ENCODE measurements around the gene HNRNPH3.

Gene HNRNPH3

DNA sequence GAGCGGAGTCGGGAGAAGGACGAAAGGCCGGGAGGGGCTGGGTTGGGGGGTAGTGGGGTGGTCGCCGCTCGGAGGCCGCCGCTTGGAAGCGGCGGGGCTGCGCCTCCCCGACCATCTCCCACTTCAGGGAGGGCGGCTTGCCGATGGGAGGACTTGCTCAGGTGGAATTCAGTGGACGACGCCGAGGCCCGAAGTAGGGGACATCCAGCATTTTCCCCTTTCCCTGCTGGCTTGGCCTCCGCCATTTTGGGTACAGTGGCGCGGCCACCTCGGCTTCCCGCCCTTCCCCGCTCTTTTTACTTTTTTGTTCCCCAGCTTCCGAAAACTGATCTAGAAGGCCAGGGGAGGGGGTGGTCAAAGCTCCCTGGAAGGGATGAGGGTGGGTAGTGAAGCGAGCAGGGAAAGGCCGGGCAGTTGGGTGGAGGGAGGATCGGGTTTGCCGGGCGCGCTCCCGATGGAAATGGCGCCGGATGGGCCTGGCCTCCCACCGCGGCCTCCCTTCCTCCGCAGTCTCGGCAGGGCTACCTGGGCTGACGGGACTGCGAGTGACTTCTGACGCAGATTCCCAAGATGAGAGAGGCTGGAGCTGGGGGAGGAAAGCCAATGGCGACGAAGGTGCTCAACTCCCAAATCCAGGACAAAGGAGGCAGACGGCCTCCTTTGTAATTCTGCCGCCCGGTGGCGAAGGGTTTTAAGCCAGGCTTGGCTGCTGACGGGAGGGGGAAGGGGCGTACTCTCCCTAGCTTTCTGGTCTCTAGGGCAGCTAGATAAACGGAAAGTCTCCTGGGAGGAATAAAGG is 594 bp downstream of the HNRNPH3 start, which contains the start of gene PBLD:
Gene PBLD, minus strand, starts transcription at position 670 of the 799 bp plus-strand sequence. CDS start 26,084 bp downstream, outside the sequence.
- DNase-seq, result peak; percentile 60

DNA sequence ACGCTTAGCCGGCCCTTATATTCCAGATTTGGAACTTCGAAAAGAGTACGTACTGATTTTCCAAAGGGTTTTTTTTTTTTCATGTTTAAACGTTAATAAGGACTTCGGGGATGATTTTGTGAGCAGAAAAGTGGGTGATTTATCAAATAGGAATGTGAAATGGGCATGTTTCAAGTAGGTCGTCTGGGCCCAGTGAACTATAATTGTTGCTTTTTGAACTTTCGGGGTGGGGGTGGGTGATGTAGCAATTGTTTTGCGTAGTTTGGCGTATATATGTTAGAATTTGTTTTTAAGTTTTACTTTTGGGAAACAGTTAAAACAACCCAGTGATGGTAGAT is 1.2 kb downstream of the HNRNPH3 start:
- no peak for DNase-seq

DNA sequence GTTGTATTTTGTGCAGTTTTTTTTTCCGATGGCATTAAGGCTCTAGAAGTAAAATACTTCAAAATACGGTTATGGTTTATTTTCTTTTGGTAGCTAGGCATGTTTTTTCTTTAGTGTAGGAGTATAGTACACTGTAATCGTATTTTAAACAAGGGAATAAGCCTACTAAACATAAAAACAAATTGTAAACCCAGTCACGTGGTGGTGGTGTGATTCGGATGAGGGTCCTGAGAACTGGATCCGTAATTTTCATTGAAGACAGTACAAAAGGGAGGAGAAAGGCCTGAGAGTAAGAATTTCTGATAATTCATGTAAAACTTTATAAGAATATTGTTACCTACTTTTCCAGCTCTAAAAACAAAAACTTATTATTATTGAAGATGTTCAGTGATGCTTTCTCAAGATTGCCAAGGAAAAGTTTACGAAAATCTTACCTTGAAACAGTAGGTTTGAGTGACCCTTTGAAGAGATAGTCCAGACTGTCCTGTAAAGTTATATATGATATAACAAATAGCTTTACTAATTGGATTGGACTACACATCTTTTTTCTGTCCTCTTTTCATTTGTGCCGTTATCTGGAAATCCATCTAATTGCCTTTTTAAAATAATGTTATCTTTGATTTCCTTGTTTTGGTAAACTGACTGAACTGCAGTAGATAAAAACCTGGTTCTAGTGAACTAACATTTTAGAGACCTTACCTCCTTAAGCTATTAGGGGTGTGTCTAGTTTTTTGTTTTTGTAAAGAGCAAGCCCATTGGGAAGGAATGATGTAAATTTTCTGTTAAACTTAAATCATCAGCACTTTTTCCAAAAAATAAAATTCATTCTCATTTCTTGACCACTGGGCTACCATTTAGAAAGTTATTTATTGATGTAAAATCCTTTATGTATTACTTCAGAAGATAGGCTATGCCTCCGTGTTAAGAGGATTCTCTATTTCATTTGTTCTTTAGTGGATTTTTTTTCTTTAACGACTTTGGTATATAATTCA is 1.9 kb downstream of the HNRNPH3 start:
- no peak for DNase-seq

DNA sequence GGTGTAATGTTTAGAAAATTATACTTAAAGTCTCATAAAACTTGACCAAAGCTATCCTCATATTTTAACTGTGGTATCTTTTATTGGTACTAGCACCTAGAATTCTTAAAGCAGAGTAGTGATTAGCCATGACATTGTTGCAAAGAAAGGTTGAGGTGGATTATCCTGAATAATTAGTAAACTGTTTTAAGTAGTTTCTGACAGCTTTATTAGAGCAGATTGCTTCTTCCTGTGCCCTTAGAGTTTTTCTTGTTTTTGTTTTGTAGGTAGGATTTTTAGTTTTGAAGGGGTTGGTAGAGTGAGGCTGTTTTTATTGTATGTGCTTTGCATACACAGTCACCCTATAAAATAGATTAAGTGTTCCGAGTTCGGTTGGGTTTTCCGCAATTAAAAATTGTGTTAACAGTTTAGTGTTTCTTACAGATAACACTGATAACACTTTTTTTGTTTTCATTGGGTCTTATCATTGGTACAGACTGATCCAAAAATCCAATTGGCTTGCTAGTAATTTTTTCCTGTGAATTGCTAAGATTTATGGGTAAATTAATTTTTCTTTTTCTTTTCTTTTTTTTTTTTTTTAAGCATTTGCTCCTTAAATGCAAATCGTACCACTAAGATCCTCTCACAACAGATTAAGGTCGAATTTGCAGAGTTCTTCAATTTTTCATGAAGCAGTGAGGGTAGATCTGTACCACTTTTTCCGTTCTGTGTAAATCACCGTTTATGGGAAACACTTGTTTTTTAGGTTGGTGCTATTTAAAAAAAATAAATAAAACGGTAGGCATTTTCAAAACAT is 3.0 kb downstream of the HNRNPH3 start:
- DNase-seq, result no peak

DNA sequence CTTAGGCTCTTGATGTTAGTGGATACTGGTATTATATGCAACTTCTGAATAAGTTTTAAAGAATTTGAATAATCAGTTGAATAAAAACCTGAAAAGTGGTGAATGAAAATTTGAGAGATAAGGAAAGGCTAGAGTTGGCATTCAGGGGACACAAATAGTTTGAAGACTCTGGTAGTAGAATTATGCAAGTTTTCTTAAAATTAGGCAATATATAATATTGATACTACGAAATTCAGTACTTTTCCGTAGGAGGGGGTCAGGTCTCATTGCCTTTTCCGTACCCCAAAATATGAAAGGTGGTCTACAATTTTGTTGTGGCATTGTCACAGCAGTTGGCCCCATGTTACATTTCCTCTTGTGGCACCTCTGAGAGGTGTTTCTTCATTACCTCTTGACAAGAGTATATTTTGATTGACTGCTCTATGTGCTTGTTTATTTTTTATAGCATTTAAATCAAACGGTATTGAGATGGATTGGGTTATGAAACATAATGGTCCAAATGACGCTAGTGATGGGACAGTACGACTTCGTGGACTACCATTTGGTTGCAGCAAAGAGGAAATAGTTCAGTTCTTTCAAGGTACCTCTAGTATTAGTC is 5.0 kb downstream of the HNRNPH3 start:
- DNase-seq, result no peak

DNA sequence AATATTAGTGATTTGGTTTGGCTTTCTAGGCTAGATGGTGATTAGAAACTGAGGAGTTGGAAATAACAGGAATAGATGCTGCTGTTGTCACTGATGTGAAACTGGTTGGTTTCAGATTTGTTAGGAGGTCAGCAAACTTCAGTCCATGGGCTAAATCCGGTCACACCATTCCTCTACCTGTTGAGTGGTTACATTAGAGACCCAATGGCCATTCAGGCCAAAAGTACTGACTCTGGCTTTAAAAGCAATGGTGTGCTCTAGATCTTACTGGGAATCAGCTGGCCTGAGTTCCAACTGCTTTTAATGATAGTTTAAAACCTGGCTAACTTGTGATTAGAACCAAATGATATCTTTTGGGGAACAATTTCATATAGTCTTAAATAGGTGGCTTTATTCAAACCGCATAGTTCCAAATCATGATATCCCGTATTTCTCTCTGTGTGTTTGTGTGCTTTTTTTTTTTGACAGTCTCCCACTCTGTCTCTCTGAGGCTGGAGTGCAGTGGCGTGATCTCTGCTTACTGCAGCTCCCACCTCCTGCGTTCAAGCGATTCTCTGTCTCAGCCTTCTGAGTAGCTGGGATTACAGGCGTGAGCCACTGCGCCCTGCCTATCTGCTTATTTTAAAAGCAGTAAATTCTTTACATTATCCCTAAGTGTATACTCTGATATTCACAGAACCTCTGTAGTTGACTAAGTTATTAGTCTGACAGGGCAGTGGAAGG is 8.7 kb downstream of the HNRNPH3 start:
- no peak for DNase-seq

DNA sequence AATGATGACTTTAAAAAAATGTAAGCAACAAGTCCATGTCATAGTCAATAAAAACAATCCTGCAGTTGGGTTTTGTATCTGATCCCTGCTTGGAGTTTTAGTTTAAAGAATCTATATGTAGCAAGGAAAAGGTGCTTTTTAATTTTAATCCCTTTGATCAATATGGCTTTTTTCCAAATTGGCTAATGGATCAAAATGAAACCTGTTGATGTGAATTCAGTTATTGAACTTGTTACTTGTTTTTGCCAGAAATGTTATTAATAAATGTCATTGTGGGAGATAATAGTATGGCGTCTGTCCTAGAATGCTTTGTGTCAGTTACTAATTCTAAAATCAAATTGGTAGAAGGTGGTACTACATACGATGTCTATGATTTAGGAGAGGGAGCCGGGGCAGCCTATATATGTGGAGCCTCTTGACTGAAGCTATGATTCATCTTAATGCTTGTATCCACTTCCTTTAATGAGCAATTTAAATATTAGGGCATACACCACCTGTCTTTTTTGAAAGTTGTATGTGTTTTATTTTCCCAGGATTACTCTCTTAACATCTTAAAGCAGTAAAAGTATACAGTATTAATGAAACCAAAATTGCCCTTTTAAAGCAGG is 11.1 kb downstream of the HNRNPH3 start:
- no peak for DNase-seq

DNA sequence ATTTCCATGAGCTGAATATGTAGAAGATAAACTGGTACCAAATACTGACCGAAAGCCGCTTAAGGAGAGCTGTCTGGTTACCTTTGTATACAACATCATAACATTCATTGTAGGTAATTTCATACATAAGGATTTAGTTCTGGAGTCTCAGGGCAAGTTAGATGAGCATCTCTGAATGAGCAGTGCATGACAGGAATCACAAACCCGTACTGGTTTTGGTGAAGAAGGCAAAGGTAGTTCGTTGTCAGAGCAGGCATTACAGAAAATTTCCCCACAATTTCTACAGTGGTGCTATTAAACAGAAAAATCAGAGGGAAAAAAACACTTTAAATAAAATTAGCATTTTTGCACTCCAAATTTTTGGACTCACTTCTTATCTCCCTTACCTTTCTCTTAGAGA is 13.8 kb downstream of the HNRNPH3 start:
- DNase-seq, result no peak

DNA sequence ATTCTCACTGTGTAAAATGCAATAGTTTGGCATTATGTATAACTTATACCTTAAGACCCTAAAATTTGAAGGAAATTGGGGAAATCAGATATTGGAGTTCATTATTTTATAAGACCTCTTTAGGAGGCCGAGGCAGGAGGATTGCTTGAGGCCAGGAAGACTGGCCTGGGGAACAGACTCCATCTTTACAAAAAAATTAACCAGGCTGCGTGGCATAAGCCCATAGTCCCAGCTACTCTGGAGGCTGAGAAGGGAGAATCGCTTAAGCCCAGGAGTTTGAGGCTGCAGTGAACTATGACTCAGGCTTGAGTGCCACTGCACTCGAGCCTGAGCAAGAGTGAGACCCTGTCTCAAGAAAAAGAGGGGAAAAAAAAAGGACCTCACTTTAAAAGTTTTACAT is 14.9 kb downstream of the HNRNPH3 start:
- DNase-seq, result no peak

DNA sequence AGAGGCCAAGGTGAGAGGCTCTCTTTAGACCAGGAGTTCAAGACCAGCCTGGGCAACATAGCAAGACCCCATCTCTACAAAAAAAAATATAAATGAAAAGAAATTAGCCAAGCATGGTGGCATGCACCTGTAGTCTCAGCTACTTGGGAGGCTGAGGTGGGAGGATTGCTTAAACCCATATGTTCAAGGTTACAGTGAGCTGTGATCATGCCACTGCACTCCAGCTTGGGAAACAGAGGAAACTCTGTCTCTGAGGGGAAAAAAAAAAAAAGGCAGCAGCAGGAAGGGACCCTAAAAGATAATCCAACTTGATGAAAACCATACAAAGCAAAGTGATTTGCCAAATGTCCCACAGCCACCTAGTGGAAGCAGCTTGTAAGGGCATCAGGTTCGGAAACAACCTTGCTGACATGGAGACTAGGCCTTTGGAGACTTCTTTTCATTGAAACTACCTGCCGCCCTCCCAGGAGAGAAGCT is 16.4 kb downstream of the HNRNPH3 start:
- DNase-seq, result peak; percentile 29

DNA sequence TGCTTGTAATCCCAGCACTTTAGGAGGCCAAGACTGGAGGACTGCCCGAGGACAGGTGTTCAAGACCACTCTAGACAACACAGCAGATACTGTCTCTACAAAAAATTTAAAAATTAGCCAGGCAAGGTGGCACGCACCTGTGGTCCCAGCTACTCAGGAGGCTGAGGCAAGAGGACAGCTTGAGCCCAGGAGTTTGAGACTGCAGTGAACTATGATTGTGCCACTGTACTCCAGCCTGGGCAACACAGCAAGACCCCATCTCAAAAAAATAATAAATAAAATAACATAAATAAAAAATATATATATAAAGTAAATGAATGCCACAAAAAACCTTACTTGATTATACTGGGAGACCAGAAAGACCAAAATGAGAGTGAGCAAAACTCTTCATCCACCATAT is 21.7 kb downstream of the HNRNPH3 start:
- no peak for DNase-seq

DNA sequence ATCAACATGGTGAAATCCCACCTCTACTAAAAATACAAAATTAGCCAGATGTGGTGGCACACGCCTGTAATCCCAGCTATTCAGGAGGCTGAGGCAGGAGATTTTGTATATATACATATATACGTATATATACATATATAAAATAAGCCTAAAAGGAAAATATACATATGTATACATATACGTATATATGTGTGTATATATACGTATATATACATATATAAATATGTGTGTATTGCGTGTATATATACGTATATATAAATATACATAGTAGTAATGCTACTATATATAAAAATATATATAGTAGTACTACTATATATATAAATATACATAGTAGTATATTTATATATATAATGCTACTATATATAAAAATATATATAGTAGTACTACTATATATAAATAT is 27.3 kb downstream of the HNRNPH3 start:
- DNase-seq, result no peak

DNA sequence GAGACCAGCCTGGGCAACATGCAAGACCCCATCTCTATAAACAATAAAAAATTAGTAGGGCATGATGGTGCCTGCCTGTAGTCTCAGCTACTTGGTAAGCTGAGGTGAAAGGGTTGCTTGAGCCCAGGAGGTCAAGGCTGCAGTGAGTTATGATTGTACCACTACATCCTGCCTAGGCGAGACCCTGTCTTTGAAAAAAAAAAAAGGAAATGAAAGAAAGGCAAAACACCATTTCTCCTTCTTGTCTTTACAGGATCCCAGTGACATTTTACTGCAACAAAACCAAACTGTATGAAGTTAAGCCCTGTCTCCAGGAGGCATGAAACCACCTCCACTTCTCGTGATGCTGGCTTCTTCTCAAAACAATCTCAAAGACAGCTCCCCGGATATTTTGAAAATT is 30.7 kb downstream of the HNRNPH3 start:
- no peak for DNase-seq

DNA sequence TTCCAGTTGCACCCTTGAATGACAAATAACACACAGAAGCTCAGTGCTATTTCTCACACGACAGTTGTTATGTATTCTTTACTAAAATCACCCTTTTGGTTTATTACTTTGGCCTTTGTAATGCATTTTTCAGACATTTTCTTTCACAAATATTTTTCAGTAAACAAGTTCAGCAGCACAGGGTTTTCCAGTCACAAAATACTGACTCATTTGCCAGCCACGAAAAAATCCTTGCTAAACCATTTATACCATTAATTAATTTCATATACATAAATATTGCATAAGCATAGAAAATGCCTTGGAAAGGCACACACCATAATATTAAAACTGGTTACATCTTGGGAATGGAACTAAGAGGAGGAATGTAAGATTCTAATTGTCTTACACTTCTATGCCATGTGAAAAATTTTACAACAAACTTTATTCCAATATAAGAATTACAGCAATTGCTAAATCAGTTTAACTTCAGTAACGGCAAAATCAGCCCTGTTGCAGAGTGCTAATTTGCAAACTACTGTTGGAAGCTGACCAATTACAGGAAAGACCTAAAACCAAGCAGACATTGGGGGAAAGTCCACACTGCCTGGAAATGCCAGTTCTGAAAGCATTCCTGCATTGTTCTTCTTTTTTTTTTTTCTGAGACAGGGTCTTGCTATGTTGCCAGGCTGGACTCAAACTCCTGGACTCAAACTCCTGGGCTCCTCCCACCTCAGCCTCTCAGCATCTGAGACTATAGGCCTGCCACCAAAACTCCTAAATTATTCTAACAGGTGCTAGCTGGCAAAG is 32.4 kb downstream of the HNRNPH3 start:
- no peak for DNase-seq

DNA sequence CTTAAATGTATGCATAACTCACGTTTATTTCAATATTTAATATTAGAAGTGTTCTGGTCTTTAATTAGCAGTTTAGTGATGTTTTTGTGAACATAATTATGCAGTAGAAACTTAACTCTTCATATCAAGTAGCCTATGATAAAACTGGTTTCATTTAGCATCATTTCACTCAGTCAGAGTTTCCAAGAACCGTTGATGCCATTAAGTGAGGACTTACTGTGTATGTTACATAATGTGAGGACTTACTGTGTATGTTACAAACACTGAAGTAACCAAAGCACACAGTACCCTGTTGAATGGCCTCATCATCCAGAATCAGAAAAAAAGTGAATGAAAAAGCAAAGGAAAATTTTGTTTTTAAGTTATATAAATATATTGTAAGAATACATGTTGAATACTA is 33.7 kb downstream of the HNRNPH3 start:
- DNase-seq, result no peak

DNA sequence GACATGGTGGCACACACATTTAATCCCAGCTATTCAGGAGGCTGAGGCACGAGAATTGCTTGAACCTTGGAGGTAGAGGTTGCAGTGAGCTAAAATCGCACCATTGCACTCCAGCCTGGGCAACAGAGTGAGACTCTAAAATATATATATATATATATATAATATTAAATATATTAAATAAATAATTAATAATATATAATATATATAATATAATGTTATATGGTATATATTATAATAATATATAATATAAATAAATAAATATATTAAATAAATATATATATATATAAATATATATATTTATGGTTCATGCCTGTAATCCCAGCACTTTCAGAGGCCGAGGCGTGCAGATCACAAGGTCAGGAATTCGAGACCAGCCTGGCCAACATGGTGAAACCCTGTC is 34.7 kb downstream of the HNRNPH3 start:
- DNase-seq, result no peak

DNA sequence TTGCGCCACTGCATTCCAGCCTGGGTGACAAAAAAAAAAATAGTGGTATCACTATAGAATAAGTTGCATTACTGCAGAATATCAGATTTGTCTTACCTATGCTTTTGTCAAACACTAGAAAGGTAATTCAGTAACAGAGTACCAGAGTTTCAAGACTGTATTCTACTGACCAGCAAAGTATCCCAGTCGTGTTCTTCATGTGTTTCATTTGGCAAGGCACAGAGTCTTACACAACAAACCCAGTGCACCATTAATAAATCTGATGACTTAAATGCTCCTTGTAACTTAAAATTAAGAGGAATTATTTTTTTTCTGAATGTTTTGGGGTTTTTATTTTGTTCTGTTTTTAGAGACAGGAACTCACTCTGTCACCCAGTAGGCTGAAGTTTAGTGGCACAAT is 35.3 kb downstream of the HNRNPH3 start:
- no peak for DNase-seq

DNA sequence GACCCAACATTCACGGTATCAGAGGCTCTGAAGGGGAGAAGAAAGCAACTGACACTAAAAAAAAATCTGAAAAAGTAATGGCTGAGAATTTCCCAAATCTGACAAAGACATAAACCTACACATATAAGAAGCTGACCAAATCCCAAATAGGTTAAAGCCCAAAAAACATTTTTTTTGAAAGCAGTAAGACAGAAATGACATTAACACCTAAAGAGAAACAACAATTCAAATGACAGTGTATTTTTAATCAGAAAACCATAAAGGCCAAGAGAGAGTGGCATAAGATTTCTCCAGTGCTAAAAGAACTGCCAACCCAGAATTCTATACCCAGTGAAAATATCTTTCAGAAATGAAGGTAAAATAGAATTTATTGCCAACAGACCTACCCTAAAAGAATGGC is 39.7 kb downstream of the HNRNPH3 start:
- no peak for DNase-seq

DNA sequence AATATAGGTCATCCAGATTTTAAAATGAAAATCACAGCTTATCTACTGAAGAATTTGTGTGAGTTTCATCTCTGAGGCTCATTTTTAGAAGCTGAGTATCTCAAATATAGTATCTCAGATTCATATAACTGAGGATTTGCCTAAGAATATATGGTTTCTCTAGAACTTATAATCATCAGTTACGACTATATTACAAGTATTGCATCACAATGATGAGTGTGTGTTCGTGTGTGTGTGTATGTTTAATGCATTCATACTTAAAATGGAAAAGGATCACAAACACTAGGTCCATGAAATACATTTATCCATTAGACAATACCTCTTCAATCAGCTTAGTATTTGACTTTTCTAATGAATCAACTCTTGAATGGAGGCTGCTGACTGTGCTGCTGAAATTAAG is 53.9 kb downstream of the HNRNPH3 start:
- DNase-seq, result no peak
